Liver (tissue), 9 donors: ENCODE results near the gene MGAT3. TPM values are rescaled to one million over a fixed set of nuclear protein-coding genes. Genes with fewer than 3 reads are reported as not detected.

Experiments used
- DNase-seq: peaks from one replicate; pipeline ENCODE4 v3.0.0-alpha.2; 2017; ENCODE audit warnings: low spot score
- H3K27ac ChIP-seq, 2 donors: one replicate each; pipeline ENCODE4 v1.7.0; 2013; ENCODE audit warnings: inconsistent platforms in 2 of 2, low read length in 2 of 2, control low read depth in 1 of 2, low read depth in 1 of 2, mild to moderate bottlenecking in 1 of 2
- H3K27me3 ChIP-seq, 4 donors: one replicate each; pipeline versions ENCODE4 v1.6.1 to v1.7.0; 2013; ENCODE audit warnings: low read length in 3 of 4, inconsistent platforms in 1 of 4, mild to moderate bottlenecking in 1 of 4, moderate library complexity in 1 of 4; ENCODE audit not compliant: control insufficient read depth in 4 of 4, insufficient read depth in 4 of 4
- H3K36me3 ChIP-seq, 4 donors: one replicate each; pipeline versions ENCODE4 v1.6.1 to v1.7.0; 2013; ENCODE audit warnings: low read length in 3 of 4, mild to moderate bottlenecking in 3 of 4, low read depth in 1 of 4, moderate library complexity in 1 of 4; ENCODE audit not compliant: control insufficient read depth in 4 of 4, insufficient read depth in 3 of 4
- H3K4me1 ChIP-seq, 4 donors: one replicate each; pipeline versions ENCODE4 v1.6.1 to v1.7.0; 2013; ENCODE audit warnings: low read length in 3 of 4, mild to moderate bottlenecking in 3 of 4, moderate library complexity in 1 of 4; ENCODE audit not compliant: control insufficient read depth in 4 of 4, insufficient read depth in 4 of 4
- H3K4me3 ChIP-seq, 3 donors: one replicate each; pipeline versions ENCODE4 v1.6.1 to v1.7.0; 2013; ENCODE audit warnings: low read length in 3 of 3, control low read depth in 1 of 3, low read depth in 1 of 3, mild to moderate bottlenecking in 1 of 3
- H3K9ac ChIP-seq, 2 donors: one replicate each; pipeline ENCODE4 v1.7.0; 2013; ENCODE audit warnings: low read length in 2 of 2, mild to moderate bottlenecking in 2 of 2, moderate library complexity in 2 of 2, control low read depth in 1 of 2, low read depth in 1 of 2
- H3K9me3 ChIP-seq, 4 donors: one replicate each; pipeline versions ENCODE4 v1.6.1 to v1.7.0; 2013; ENCODE audit warnings: low read length in 3 of 4; ENCODE audit not compliant: control insufficient read depth in 4 of 4
- ATF3 ChIP-seq: IDR thresholded peaks from 2 replicates; pipeline ENCODE4 v1.6.1; 2016; ENCODE audit warnings: antibody characterized with exemption
- EGR1 ChIP-seq, 2 donors: IDR thresholded peaks; 2 replicates each; pipeline ENCODE4 v1.6.1; 2016 to 2018; ENCODE audit warnings: antibody characterized with exemption in 2 of 2, low read depth in 2 of 2
- FOXA1 ChIP-seq: IDR thresholded peaks from 2 replicates; pipeline ENCODE4 v1.6.1; 2016; ENCODE audit warnings: antibody characterized with exemption
- FOXA2 ChIP-seq: IDR thresholded peaks from 2 replicates; pipeline ENCODE4 v1.6.1; 2016; ENCODE audit warnings: antibody characterized with exemption
- HNF4A ChIP-seq, 2 donors: conservative IDR thresholded peaks; 2 replicates each; pipeline ENCODE4 v1.6.1; 2016; ENCODE audit warnings: antibody characterized with exemption in 2 of 2, mild to moderate bottlenecking in 2 of 2
- HNF4G ChIP-seq: IDR thresholded peaks from 2 replicates; pipeline ENCODE4 v1.6.1; 2016; ENCODE audit warnings: antibody characterized with exemption
- JUND ChIP-seq, 2 donors: IDR thresholded peaks; 2 replicates each; pipeline ENCODE4 v1.6.1; 2016; ENCODE audit warnings: antibody characterized with exemption in 2 of 2
- MAX ChIP-seq: IDR thresholded peaks from 2 replicates; pipeline ENCODE4 v1.6.1; 2016; ENCODE audit warnings: antibody characterized with exemption
- NR2F2 ChIP-seq: IDR thresholded peaks from 2 replicates; pipeline ENCODE4 v1.6.1; 2016; ENCODE audit warnings: antibody characterized with exemption
- RXRA ChIP-seq, 2 donors: IDR thresholded peaks; 2 replicates each; pipeline ENCODE4 v1.6.1; 2017 to 2018; ENCODE audit warnings: antibody characterized with exemption in 2 of 2, mild to moderate bottlenecking in 1 of 2
- SP1 ChIP-seq: IDR thresholded peaks from 2 replicates; pipeline ENCODE4 v1.6.1; 2018; ENCODE audit warnings: antibody characterized with exemption, mild to moderate bottlenecking
- TAF1 ChIP-seq: conservative IDR thresholded peaks from 2 replicates; pipeline ENCODE4 v1.6.1; 2016; ENCODE audit warnings: antibody characterized with exemption, mild to moderate bottlenecking
- YY1 ChIP-seq: IDR thresholded peaks from 2 replicates; pipeline ENCODE4 v1.6.1; 2016; ENCODE audit warnings: antibody characterized with exemption, mild to moderate bottlenecking
- WGBS: extraction: QIAGEN DNeasy Blood & Tissue Kit; methylation state at CpG from one replicate; pipeline ENCODE4 v1.1.7; 2013; 5-methylcytosine and 5-hydroxymethylcytosine counted together
- polyA plus RNA-seq, 2 donors: library from polyadenylated mRNA; stranded (reverse) in 1 of 2; unstranded in 1 of 2; fragments of 200-250 nt in 1 of 2; fragments of >200 nt in 1 of 2; fragmentation: Nextera tagmentation in 1 of 2; extraction: Ambion mirVana in 1 of 2; gene quantifications; one replicate each; pipeline versions ENCODE4 v1.2.1 to v1.2.3, GENCODE V29; 2013 to 2015
- total RNA-seq, 2 donors: library from RNA; depleted of rRNA; stranded (reverse); fragments of >200 nt; gene quantifications; one replicate each; pipeline ENCODE4 v1.2.3, GENCODE V29; 2014
- TF ChIP-seq, protein P1 (sequence below): fragments of 150-350 bp; IDR thresholded peaks from 2 replicates; pipeline ENCODE4 v1.5.1; 2017; ENCODE audit warnings: improper control_type of control experiment, low read depth, low read length; ENCODE audit not compliant: missing input control
- donor health status: healthy.
- donor health status: healthy.
- donor health status: healthy.
- donor health status: healthy.
- donor health status: healthy.

MGAT3 gene
- total and polyA plus RNA-seq, 4 donors, result 0.03 to 7.6 (median 0.10) TPM

DNA sequence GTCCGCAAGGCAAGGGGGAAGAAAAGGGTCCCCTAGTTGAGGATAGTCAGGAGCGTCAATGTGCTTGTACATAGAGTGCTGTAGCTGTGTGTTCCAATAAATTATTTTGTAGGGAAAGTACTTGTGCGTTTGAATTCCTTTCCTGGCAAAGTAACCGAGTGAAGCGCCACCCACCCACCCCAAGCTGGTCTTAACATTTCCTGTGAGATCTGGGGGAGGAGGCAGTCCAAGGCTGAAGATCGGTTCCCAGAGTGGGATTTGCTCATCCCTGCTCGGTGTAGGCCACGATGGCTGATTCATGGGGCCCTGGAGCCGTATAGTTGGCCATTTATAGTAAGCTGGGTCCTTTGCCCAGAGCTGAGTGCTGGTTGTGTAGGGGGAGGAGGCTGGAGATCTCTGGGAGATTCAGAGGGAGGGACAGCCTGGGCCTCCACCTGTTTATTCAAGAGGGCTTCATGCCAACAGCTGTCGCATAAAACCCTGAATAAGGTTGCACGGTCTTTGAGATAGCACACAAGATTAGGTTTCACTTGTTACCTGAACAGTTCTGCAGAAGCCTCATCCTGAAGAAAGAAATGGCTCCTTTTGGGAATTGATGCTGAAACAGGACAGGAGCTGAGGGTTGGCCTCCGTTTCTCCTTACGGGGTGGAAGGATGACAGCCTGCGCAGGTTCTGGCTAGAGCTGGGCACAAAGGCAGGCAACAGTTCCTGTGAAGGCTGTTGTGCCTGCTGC, 65.9 kb downstream of the MGAT3 start:
- TF ChIP-seq HNF4A (conservative IDR thresholded peaks at IDR 0.05), result no peak
- TF ChIP-seq ATF3, result no peak
- TF ChIP-seq FOXA1, result no peak
- no peak for TF ChIP-seq SP1
- TF ChIP-seq EGR1 (IDR thresholded peaks at IDR 0.05; ENCODE audit: low read depth in 2 of 2), result no peak
- no peak for TF ChIP-seq TAF1
- TF ChIP-seq YY1, result no peak
- TF ChIP-seq NR2F2, result no peak
- TF ChIP-seq FOXA2, result no peak
- no peak for TF ChIP-seq RXRA (IDR thresholded peaks at IDR 0.05)
- TF ChIP-seq, protein P1, sequence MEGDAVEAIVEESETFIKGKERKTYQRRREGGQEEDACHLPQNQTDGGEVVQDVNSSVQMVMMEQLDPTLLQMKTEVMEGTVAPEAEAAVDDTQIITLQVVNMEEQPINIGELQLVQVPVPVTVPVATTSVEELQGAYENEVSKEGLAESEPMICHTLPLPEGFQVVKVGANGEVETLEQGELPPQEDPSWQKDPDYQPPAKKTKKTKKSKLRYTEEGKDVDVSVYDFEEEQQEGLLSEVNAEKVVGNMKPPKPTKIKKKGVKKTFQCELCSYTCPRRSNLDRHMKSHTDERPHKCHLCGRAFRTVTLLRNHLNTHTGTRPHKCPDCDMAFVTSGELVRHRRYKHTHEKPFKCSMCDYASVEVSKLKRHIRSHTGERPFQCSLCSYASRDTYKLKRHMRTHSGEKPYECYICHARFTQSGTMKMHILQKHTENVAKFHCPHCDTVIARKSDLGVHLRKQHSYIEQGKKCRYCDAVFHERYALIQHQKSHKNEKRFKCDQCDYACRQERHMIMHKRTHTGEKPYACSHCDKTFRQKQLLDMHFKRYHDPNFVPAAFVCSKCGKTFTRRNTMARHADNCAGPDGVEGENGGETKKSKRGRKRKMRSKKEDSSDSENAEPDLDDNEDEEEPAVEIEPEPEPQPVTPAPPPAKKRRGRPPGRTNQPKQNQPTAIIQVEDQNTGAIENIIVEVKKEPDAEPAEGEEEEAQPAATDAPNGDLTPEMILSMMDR, result no peak
- TF ChIP-seq HNF4G, result no peak
- TF ChIP-seq JUND (IDR thresholded peaks at IDR 0.05), result no peak
- Histone ChIP-seq H3K9ac (no peak overlapping the region), H3K4me3 (peak overlapping the region; percentile 3 to 92 (median 9)), H3K27ac (no peak overlapping the region), H3K9me3 (no peaks in the 10 kb centered on the region), H3K27me3 (no peaks in the 10 kb centered on the region), H3K4me1 (peaks cover 3 to 60% (median 42%) of the 10 kb centered on the region in 4 donors), H3K36me3 (peaks cover 4 to 26% (median 21%) of the 10 kb centered on the region in 4 donors)
- WGBS, result 36% methylated on average over 14 of the region's 14 CpGs
- no peak for DNase-seq

DNA sequence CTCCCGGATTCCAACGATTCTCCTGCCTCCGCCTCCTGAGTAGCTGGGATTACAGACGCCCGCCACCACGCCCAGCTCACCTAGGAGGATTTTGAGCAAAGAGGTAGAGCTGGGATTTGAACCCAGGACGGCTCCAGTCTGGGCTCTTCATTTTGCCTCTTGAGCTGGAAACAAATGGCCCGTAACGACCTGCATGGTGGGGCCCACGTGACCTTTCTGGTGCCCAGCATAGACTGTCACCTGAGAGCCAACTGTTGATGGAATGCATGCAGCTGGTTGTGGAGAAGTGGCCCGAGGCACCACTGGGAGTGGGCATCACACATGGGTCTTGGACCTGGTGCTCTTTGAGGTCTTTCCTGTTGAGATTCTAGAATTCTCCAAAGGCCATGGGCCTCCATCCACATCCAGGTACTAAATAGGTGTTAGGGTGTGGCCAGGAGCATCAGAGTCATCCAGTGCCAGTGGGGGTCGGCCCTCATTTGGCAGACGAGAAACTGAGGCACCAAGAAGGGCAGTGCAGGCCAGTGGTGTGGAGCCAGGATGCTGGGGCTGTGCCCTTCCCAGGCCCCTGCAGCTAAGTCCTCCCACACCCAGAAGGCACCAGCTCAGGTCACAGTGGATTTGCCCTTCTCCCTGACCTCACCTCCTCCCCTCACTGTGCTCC, 67.4 kb downstream of the MGAT3 start:
- peaks cover 4 to 26% (median 21%) of the 10 kb centered on the region in 4 donors for H3K36me3 ChIP-seq
- peaks cover 8 to 61% (median 47%) of the 10 kb centered on the region in 4 donors for H3K4me1 ChIP-seq
- H3K4me3 ChIP-seq, result no peak overlapping the region
- 83% methylated on average over 13 of the region's 13 CpGs for WGBS
- no peak for TF ChIP-seq SP1
- peak in 1 of 2 donors; percentile 16 for TF ChIP-seq RXRA (IDR thresholded peaks at IDR 0.05)
- TF ChIP-seq MAX, result no peak
- no peak overlapping the region for H3K9ac ChIP-seq
- DNase-seq, result no peak
- H3K9me3 ChIP-seq, result no peaks in the 10 kb centered on the region
- no peak overlapping the region for H3K27ac ChIP-seq
- no peaks in the 10 kb centered on the region for H3K27me3 ChIP-seq
